Spinal cord (tissue), 10 donors: ENCODE measurements around the gene PLEKHA5. TPM values are rescaled to one million over a fixed set of nuclear protein-coding genes. Genes with fewer than 3 reads are reported as not detected.
"Not testable (repeated sequence)": the region's sequence is repeated elsewhere in the genome, so short reads cannot be mapped to it uniquely, and the experiment has no call there.

Source experiments
- DNase-seq, 6 donors: peaks; one replicate each; pipeline versions ENCODE4 v3.0.0 to v3.0.0-alpha.2; 2013 to 2015; ENCODE audit warnings: low spot score in 6 of 6, low read depth in 4 of 6
- H3K27ac ChIP-seq: one replicate; pipeline ENCODE4 v1.5.1; 2013; ENCODE audit warnings: low read depth, low read length, control low read depth
- H3K27me3 ChIP-seq: one replicate; pipeline ENCODE4 v1.6.1; 2013; ENCODE audit warnings: low read length; ENCODE audit not compliant: control insufficient read depth, insufficient read depth
- H3K36me3 ChIP-seq: one replicate; pipeline ENCODE4 v1.6.1; 2013; ENCODE audit warnings: low read length; ENCODE audit not compliant: control insufficient read depth, insufficient read depth
- H3K4me1 ChIP-seq: one replicate; pipeline ENCODE4 v1.6.1; 2013; ENCODE audit warnings: low read length; ENCODE audit not compliant: control insufficient read depth, insufficient read depth
- H3K4me3 ChIP-seq: one replicate; pipeline ENCODE4 v1.5.1; 2013; ENCODE audit warnings: low read depth, low read length, control low read depth
- H3K9me3 ChIP-seq: one replicate; pipeline ENCODE4 v1.6.1; 2013; ENCODE audit warnings: low read length; ENCODE audit not compliant: control insufficient read depth, insufficient read depth
- WGBS: methylation state at CpG from one replicate; pipeline ENCODE4 v1.1.5; 2013; ENCODE audit warnings: missing lambda C conversion rate; ENCODE audit not compliant: insufficient coverage; 5-methylcytosine and 5-hydroxymethylcytosine counted together
- long read RNA-seq, 4 donors: transcript quantifications; one replicate each; lab custom pipeline, GENCODE V29; 2026
- polyA plus RNA-seq, 2 donors: library from polyadenylated mRNA; unstranded; fragments of 120-200 nt; gene quantifications; one replicate each; pipeline ENCODE4 v1.2.1, GENCODE V29; 2013; ENCODE audit not compliant: insufficient read length in 2 of 2
- total RNA-seq, 2 donors: library from RNA; depleted of rRNA in 1 of 2; stranded (reverse); fragments of 120-200 nt in 1 of 2; fragments of >200 nt in 1 of 2; gene quantifications; one replicate each; pipeline versions ENCODE4 v1.2.3 to v1.2.4, GENCODE V29; 2013 to 2014
- donor health status: healthy.

The PLEKHA5 gene
- total RNA-seq, result 10 to 100 TPM; 52.6 to 81.6 TPM
- 10 to 100 TPM; 44.5 to 46.3 TPM for polyA plus RNA-seq
- long read RNA-seq, donor 1, partial matches to known transcripts, result 8 of 9 reads
- long read RNA-seq, donor 1, other reads (novel, unspliced or antisense), result 0 of 9 reads
- long read RNA-seq, donor 2, partial matches to known transcripts, result 0 of 2 reads
- long read RNA-seq, donor 2, other reads (novel, unspliced or antisense), result 0 of 2 reads
- long read RNA-seq, donor 3, partial matches to known transcripts, result 6 of 7 reads
- long read RNA-seq, donor 3, other reads (novel, unspliced or antisense), result 0 of 7 reads
- long read RNA-seq, donor 4, partial matches to known transcripts, result 11 of 11 reads
- long read RNA-seq, donor 4, other reads (novel, unspliced or antisense), result 0 of 11 reads

DNA sequence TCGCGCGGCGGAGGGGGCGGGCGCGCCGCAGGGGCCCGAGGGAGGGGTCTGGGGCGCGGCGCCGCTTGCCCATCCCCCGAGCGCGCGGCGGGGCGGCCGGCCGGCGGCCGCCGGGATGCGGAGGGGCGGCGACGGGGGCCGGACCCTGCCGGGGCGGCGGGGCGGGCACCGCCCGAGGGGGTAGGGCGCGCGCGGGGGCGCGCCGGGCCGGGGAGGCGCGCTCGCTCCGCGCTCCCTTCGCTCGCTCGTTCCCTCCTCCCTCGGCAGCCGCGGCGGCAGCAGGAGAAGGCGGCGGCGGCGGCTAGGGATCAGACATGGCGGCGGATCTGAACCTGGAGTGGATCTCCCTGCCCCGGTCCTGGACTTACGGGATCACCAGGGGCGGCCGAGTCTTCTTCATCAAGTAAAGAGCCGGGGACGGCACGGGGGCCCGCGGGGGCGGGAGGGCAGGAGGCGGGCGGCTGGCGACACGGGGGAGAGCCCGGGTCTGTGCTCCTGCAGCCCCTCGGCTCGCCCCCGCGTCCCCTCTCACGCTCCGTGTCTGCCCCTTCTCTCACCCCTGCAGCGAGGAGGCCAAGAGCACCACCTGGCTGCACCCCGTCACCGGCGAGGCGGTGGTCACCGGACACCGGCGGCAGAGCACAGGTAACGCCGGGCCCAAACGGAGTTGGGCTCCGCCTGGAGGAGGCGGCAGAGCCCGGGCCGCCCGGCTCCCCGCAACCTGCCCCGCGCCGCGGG, at the start of gene PLEKHA5:
PLEKHA5 (plus strand) TSS at position 248 of the 738 bp plus-strand sequence; CDS start at position 315, 67 bp downstream.
- Histone ChIP-seq H3K27ac (peak within 1 kb of the TSS; percentile 84), H3K4me3 (peak within 1 kb of the TSS; percentile 85), H3K9me3 (peaks cover 17% of the 10 kb centered on the region), H3K36me3 (no peaks in the 10 kb centered on the region), H3K4me1 (no peaks in the 10 kb centered on the region), H3K27me3 (no peaks in the 10 kb centered on the region)
- WGBS, result under 1% methylated on average over 103 of the region's 103 CpGs
- DNase-seq, result peak; percentile 19 to 90 (median 49)

- no peaks in the 10 kb centered on the region for H3K27me3 ChIP-seq
- H3K4me1 ChIP-seq, result no peaks in the 10 kb centered on the region
- H3K4me3 ChIP-seq, result no peak overlapping the region
- H3K36me3 ChIP-seq, result no peaks in the 10 kb centered on the region
- no peak for DNase-seq
- WGBS, result no CpG with 5 or more reads among the region's 2 CpGs
- H3K27ac ChIP-seq, result no peak overlapping the region
- H3K9me3 ChIP-seq, result no peaks in the 10 kb centered on the region
These were observed 48.6 kb upstream of the PLEKHA5 start for GRCh38 chr12:19080918-19081317.

DNA sequence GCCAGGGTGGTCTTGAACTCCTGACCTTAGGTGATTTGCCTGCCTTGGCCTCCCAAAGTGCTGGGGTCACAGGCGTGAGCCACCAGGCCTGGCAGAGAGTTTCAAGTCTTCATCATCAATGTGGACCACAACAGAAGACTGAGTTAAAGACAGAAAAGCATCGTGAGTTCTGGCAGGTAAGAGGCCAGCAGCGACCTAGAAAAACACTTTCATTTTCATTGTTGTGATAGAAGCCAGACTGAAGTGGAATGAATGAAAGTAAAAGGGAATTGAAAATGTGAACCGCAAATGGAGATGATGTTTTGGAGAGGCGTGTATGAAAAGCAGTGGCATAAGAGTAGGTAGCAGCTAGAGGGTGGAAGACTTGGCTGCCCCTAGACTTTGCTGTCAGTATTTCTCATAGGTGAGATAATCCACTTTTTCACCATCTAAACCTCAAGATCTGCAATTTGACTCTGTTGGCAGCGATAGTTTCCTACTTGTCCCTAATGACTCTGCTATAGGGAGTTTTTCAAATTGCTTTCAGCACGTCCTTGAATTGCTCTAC, 47.1 kb upstream of the PLEKHA5 start:
- WGBS, result 93% methylated on average over 5 of the region's 7 CpGs

DNA sequence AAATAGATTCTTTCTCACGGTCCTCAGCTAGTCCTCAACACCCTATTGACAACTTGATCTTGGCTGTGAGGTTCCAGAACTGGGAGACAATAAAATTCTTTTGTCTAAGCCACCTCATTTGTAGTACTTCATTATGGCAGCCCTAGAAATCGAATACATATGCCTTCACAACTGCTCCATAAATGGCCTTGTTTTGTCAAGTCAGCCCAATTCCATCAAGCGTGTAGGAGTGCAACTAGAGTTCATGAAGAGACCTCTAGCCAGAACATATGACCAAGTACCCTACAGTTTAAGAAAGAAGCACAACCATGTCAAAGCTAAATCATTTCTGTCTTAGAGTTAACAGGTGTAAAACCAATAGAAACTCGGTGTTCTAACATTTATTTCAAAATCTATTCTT, 45.0 kb upstream of the PLEKHA5 start:
- no peak overlapping the region for H3K27ac ChIP-seq
- H3K27me3 ChIP-seq, result no peaks in the 10 kb centered on the region
- DNase-seq, result no peak
- no peaks in the 10 kb centered on the region for H3K9me3 ChIP-seq
- H3K4me1 ChIP-seq, result no peaks in the 10 kb centered on the region
- no peaks in the 10 kb centered on the region for H3K36me3 ChIP-seq
- 92% methylated on average over 3 of the region's 4 CpGs for WGBS
- H3K4me3 ChIP-seq, result no peak overlapping the region

More for the DNA sequence above, 47.1 kb upstream of the PLEKHA5 start:
- Histone ChIP-seq H3K4me3 (no peak overlapping the region), H3K27ac (no peak overlapping the region), H3K4me1 (no peaks in the 10 kb centered on the region), H3K9me3 (no peaks in the 10 kb centered on the region), H3K27me3 (no peaks in the 10 kb centered on the region), H3K36me3 (no peaks in the 10 kb centered on the region)
- no peak for DNase-seq

DNA sequence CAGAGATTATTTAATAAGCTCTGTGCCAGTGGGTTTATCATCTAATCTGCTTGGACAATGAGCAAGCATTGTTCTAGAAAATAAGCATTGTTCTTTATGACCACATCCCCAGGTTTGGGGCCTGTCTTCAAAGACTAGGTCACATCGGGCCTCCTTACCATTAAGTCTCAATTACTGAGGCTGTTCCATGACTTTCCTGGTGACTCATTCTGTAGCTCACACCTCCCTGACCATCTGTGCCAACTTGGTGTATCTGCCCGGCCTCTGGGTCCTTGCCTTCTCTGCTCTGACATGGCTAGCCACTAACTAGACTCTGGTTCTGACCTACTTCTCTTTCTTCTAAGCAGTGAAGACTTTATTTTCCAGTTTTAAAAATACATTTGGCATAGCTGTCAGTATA, 44.4 kb upstream of the PLEKHA5 start:
- no peaks in the 10 kb centered on the region for H3K4me1 ChIP-seq
- no peak for DNase-seq
- no peaks in the 10 kb centered on the region for H3K27me3 ChIP-seq
- H3K36me3 ChIP-seq, result no peaks in the 10 kb centered on the region
- no peaks in the 10 kb centered on the region for H3K9me3 ChIP-seq
- H3K4me3 ChIP-seq, result no peak overlapping the region
- WGBS, result 97% methylated on average over 2 of the region's 2 CpGs
- no peak overlapping the region for H3K27ac ChIP-seq

- 100% methylated on average over 3 of the region's 3 CpGs for WGBS
- Histone ChIP-seq H3K36me3 (no peaks in the 10 kb centered on the region), H3K27me3 (no peaks in the 10 kb centered on the region), H3K4me3 (no peak overlapping the region), H3K9me3 (no peaks in the 10 kb centered on the region), H3K4me1 (no peaks in the 10 kb centered on the region), H3K27ac (no peak overlapping the region)
- DNase-seq, result no peak
These were observed 40.9 kb upstream of the PLEKHA5 start for GRCh38 chr12:19088606-19089005.

- not testable (repeated sequence) for H3K27me3 ChIP-seq, H3K9me3 ChIP-seq, H3K4me1 ChIP-seq, H3K36me3 ChIP-seq, DNase-seq, H3K4me3 ChIP-seq, H3K27ac ChIP-seq
- no CpG with 5 or more reads among the region's 4 CpGs for WGBS
These were observed 37.1 kb upstream of the PLEKHA5 start for GRCh38 chr12:19092482-19092881.

GRCh38 chr12:19093218-19093617, 36.3 kb upstream of the PLEKHA5 start:
- H3K27ac ChIP-seq, result no peak overlapping the region
- no CpG with 5 or more reads among the region's 3 CpGs for WGBS
- no peak for DNase-seq
- H3K9me3 ChIP-seq, result no peaks in the 10 kb centered on the region
- no peak overlapping the region for H3K4me3 ChIP-seq
- H3K36me3 ChIP-seq, result no peaks in the 10 kb centered on the region
- no peaks in the 10 kb centered on the region for H3K27me3 ChIP-seq
- no peaks in the 10 kb centered on the region for H3K4me1 ChIP-seq

DNA sequence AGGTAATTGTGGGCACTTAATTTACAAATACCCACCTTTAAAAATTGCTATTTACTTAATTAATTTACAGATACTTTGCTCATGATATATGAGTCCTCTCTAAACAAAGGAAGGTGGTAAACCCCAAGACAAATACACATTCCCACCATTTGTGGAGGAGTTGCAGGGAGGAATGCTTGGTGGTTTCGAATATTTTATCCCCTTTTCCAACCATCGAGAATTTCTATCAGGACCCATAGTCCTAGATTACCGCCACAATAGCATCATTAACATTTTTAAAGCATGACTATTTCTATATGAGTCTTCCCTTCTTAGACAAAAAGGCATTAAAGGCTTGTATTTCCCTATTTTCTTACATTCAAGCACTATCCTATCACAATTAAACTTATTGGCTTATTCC, 34.2 kb upstream of the PLEKHA5 start:
- H3K4me1 ChIP-seq, result no peaks in the 10 kb centered on the region
- 92% methylated on average over 2 of the region's 3 CpGs for WGBS
- no peak for DNase-seq
- H3K9me3 ChIP-seq, result no peaks in the 10 kb centered on the region
- H3K27ac ChIP-seq, result no peak overlapping the region
- no peak overlapping the region for H3K4me3 ChIP-seq
- H3K27me3 ChIP-seq, result no peaks in the 10 kb centered on the region
- no peaks in the 10 kb centered on the region for H3K36me3 ChIP-seq
